Renal cortex interstitium (tissue), 11 donors: Measurements from ENCODE around the gene BCO2. TPM values are rescaled to one million over a fixed set of nuclear protein-coding genes. Genes with fewer than 3 reads are reported as not detected.
A peak's percentile ranks its signal among the peaks of the same experiment; 100 is the strongest.

ENCODE experiments used
- DNase-seq, 11 donors: peaks; one replicate each; pipeline ENCODE4 v3.0.0-alpha.2; 2013; ENCODE audit warnings: low read depth in 9 of 11, low spot score in 4 of 11; ENCODE audit errors: extremely low read depth in 1 of 11
- polyA plus RNA-seq, 3 donors: library from polyadenylated mRNA; unstranded; fragments of 120-200 nt; gene quantifications; one replicate each; pipeline ENCODE4 v1.2.1, GENCODE V29; 2013; ENCODE audit not compliant: insufficient read length in 3 of 3

The BCO2 gene
- polyA plus RNA-seq, 3 donors, result 3.1 to 6.3 (median 3.5) TPM

GRCh38 chr11:112206071-112206470 is 30.8 kb downstream of the BCO2 start:
- no peak for DNase-seq

- DNase-seq, result no peak
Measured at GRCh38 chr11:112210890-112211289, 35.6 kb downstream of the BCO2 start.

- no peak for DNase-seq
Measured at GRCh38 chr11:112211536-112211935, 36.2 kb downstream of the BCO2 start.

GRCh38 chr11:112212290-112212689 is 37.0 kb downstream of the BCO2 start:
- DNase-seq, result no peak

- DNase-seq, result no peak
Measured at GRCh38 chr11:112212710-112213109, 37.4 kb downstream of the BCO2 start.

GRCh38 chr11:112213753-112214152 is 38.4 kb downstream of the BCO2 start:
- DNase-seq, result no peak

GRCh38 chr11:112215621-112216020 is 40.3 kb downstream of the BCO2 start:
- no peak for DNase-seq

GRCh38 chr11:112216561-112217105 is 41.3 kb downstream of the BCO2 start:
- no peak for DNase-seq

GRCh38 chr11:112219476-112220232 is 44.3 kb downstream of the BCO2 start:
- peak in 10 of 11 donors; percentile 41 to 78 (median 66) for DNase-seq

- DNase-seq, result no peak
Measured at GRCh38 chr11:112221274-112221835, 46.0 kb downstream of the BCO2 start.

GRCh38 chr11:112222303-112222702 is 47.0 kb downstream of the BCO2 start:
- DNase-seq, result no peak

GRCh38 chr11:112223121-112223520 is 47.8 kb downstream of the BCO2 start:
- DNase-seq, result no peak

GRCh38 chr11:112223754-112224532 is 48.6 kb downstream of the BCO2 start:
- DNase-seq, result no peak

- no peak for DNase-seq
Measured at GRCh38 chr11:112225753-112226061, 50.4 kb downstream of the BCO2 start.

- peak in 10 of 11 donors; percentile 76 to 87 (median 81) for DNase-seq
Measured at GRCh38 chr11:112226062-112226830, 50.9 kb downstream of the BCO2 start, which contains the start of gene PTS. Gene PTS (plus strand): TSS chr11:112226428. CDS start chr11:112226444, 16 bp downstream.

GRCh38 chr11:112226831-112227401 is 51.6 kb downstream of the BCO2 start:
- DNase-seq, result peak in 2 of 11 donors; percentile 17 to 19

- DNase-seq, result no peak
Measured at GRCh38 chr11:112227471-112227870, 52.2 kb downstream of the BCO2 start.

GRCh38 chr11:112228706-112229105 is 53.4 kb downstream of the BCO2 start:
- DNase-seq, result no peak

- no peak for DNase-seq
Measured at GRCh38 chr11:112229159-112229558, 53.8 kb downstream of the BCO2 start.
